Activated naive CD8-positive, alpha-beta T cell treated with anti-CD3 and anti-CD28 coated beads, Interleukin-2, amount 50 U/mL, for 16 hours (primary cell): Measurements from ENCODE around the gene ASF1B.
"Not testable (repeated sequence)": the region's sequence is repeated elsewhere in the genome, so short reads cannot be mapped to it uniquely, and the experiment has no call there.

Experiments used
- DNase-seq: peaks from one replicate; pipeline ENCODE4 v3.0.0-alpha.2; 2020; ENCODE audit warnings: low read depth, low spot score

The ASF1B gene

DNA sequence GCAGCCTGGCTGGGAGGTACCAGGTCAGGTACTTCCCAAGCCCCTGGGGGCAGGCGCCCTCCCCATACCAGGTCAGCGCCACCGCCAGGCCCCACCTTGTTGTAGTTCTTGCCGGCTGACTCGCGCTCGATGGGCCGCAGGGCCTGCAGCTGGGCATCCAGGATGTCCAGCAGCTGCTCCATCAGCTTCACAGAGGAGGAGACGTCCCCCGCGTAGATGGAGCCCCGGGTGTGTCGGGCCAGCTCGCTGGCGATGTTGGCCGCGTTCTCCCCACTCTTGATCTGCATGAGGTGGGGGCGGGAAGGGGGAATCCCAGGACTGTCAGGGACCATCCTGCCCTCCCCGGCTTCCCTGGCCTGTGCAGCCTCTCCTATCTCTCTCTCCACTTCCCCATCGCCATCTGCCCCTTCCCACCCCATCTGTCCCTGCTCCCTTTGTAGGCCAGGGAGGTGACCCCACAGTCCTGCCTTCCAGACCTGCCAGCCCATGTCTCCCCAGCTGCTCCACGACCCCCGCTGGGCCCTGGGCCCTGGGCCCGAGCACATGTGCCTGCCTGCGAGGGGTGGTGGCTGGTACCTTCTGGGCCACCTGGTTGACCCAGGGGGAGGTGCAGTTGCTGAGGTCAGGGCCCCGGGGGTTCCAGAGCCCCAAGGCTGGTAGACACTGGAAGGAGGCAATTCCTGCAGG lies 23.8 kb upstream of the ASF1B start:
- no peak for DNase-seq

- no peak for DNase-seq
These were observed 22.7 kb upstream of the ASF1B start for GRCh38 chr19:14159059-14159458.

DNA sequence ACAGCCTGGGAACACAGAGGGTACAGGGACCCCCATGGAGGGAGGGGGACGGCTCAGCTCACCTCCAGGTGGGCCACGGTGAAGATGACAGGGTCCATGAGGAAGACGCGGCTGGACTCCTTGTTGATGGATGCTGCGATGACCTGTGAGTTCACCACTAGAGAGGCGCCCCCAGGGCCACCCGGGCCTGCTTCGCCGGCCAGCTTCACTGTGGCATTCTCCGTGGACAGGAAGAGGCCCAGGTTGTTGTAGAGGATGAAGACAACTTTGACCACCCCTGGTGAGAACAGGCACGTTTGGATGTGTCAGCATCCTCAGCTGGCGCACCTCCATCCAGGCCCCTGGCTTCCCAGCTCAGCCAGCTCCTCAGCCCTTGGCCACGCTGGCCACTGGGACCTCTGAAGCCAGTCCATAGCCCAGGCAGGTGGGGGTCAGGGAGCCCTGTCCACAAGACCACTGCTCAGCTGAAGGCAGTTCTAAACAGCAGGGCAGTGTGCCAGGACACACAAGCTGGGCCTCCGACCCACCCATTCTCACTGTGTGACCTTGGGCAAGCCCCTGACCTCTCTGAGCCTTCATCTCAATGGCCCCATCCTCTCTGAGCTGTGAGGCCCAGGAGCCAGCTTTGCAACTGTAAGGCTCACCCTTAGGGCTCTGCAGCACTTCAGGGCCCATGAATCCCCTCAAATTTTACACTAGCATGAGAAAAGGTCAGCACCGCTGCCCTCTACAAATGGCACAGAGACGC lies 22.1 kb upstream of the ASF1B start:
- DNase-seq, result no peak

- DNase-seq, result no peak
These were observed 20.8 kb upstream of the ASF1B start for GRCh38 chr19:14156971-14157717.

DNA sequence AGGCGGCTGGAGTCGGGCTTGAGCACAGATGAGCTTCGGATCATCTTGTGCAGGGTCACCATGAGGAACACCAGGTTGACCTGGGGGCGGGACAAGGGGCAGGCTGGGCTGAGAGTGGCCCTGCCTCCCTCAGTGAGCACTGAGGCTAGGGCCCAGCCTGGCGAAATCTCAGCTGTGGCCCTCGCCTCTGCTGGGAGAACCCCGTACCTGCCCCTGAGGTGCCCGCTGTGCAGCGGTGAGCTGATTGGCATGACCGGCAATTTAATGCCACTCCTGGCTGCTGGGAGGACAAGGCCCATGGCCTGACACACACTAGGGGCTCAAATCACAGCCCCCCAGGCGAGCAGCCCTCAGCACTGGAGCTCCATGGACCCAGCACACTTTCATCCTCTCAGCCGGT lies 19.7 kb upstream of the ASF1B start:
- DNase-seq, result no peak

DNA sequence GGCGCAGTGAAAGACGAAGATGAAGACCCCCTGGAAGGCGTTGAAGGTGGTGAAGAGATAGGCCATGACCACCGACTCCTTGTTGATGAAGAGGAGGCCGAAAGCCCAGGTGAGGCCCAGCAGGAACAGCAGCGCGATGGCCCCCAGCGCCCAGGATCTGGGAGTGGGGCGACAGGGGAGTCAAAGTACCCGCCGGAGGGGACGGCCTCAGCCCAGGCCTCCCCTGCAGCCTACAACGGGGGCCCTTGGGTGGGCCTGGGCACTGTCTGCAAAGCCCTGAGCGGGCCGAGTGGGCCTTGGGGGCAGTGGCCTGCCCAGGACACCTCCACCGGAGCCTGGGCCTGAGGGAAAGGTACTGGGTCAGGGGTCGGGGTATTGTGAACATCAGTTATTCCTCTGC lies 19.0 kb upstream of the ASF1B start:
- DNase-seq, result no peak

- no peak for DNase-seq
These were observed 16.3 kb upstream of the ASF1B start for GRCh38 chr19:14152713-14153112.

DNA sequence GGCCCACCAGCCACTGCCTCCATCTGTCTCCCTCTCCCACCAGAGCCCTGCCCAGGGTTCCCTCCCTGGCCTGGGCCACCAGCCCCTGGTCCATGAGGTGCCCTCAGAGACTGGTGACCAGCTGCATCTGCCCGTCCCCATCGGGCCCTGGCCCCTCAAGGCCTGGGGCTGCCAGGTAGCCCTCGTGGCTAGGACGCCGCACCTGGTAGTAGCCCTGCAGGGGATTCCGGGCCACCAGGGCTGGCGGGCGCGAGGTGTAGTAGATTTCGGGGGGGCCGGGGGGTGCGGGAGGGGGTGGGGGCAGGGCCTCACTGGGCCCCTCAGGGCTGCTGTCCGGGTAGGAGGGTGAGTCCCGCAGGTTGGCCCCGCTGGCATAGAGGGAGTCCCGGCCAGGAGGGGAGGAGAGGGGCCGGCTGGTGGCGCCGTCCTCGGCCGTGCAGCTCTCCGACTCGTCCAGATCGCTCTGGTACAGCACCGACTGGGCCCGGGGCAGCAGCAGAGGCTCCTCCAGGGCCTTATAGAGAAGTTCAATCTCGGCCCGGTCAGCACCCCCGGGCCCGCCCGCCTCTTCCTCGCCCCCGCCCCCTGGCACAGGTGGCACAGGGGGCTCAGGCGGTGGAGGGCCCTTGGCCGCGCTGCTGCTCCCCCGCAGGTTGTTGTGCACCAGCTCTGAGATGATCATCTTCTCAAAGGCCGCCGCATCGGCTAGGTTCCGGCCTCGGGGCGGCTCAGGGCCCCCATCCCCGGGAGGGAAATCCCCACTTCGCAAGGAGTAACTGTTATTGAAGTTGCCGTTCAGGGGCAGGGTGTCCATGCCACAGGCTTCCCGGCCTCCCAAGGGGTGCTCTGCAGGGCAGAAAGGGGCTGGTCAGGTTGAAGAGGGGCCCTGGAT lies 14.6 kb upstream of the ASF1B start:
- DNase-seq, result no peak

GRCh38 chr19:14150041-14150769 lies 13.8 kb upstream of the ASF1B start:
- no peak for DNase-seq

GRCh38 chr19:14149509-14149994 lies 13.2 kb upstream of the ASF1B start:
- DNase-seq, result no peak

GRCh38 chr19:14148751-14149410 lies 12.5 kb upstream of the ASF1B start:
- no peak for DNase-seq

- DNase-seq, result no peak
These were observed 11.6 kb upstream of the ASF1B start for GRCh38 chr19:14147797-14148605.

DNA sequence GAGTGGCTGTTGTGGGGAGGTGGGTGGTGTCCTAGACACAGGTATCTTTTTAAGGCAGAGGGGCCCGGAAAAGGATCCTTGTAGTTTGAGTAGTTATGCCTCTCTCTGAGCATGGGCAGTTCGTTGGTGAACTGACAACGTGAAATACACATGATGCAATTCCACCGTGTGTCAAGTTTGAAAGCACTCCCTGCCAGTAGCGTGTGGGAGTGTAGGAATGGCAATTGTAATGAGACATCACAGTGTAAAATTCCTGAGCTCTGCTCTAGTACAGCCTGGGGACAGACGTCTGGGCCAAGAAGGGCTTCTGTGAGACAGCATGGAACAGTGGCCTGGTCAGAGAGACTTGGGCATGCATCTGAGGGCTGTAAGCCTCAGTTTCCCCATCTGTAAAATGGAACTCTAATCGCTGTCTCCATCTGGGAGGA lies 10.4 kb upstream of the ASF1B start:
- DNase-seq, result no peak

DNA sequence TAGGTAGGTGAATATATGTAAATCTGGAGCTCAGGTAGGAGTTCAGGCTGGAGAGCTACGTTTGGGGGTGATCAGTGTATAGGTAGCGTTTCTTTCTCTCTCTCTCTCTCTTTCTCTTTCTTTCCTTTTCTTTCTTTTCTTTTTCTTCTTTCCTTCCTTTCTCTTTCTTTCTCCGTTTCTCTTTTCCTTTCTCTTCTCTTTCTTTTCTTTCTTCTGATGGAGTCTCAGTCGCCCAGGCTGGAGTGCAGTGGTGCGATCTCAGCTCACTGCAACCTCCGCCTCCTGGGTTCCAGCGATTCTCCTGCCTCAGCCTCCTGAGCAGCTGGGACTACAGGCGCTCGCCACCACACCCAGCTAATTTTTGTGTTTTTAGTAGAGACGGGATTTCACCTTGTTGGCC lies 9.8 kb upstream of the ASF1B start:
- DNase-seq, result not testable (repeated sequence)

DNA sequence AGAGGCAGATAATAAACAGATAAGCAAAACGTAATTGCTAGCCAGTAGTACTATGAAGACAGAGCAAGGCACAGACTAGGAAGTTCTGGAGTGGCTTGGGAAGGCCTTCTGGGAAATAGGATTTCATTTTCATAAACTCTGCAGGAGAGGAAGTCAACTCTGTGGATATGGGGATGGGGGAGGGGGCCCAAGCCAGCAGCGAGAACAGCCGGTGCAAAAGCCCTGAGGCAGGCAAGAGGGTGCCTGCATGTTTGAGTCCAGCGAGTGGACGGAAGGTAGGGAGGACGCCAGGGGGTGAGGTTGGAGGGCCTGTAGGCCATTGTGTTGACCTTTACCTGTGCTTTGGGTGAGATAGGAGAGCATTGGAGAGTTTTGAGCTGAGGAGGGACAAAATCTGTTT lies 9.0 kb upstream of the ASF1B start:
- DNase-seq, result no peak

DNA sequence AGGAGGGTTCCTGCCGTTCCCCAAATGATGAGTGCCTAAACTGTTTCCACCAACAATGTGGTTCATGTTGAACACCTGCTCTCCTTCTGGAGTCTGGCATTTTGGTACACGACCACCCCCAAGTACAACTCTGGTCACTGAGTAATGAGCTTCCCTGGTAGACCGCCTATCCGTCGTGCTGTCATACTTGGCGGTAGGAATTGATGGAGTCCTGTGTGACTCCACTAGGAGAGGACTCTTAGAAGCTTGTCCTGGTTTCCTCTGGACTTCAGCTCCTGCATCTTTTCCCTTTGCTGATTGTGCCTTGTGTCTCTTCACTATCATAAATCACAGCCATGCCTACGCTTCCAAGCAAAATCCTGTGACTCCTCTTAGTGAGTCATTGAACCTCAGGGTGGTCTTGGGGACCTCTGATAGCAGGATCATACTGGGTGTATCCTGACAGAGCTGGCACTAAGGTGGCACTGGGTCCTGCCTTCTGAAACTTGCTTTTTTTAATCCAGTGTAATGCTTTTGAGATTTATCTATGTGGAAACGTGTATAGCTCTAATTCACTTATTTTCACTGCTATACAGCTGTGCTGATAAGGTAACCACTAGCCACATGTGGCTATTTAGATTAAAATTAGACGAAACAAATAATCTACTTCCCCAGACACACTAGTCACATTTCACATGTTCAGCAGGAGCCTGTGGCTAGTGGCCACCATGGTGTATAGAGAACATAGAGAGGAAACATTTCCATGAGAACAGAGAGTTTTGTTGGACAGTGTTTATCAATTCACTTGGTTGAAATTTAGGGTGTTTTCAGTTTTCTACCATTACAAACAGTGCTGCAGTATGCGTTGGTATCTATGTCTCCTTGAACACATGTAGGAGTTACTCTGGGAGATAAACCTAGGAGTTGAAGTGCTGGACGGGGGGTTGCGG lies 6.1 kb upstream of the ASF1B start:
- DNase-seq, result no peak

- DNase-seq, result no peak
These were observed 4.7 kb upstream of the ASF1B start for GRCh38 chr19:14141041-14141440.

DNA sequence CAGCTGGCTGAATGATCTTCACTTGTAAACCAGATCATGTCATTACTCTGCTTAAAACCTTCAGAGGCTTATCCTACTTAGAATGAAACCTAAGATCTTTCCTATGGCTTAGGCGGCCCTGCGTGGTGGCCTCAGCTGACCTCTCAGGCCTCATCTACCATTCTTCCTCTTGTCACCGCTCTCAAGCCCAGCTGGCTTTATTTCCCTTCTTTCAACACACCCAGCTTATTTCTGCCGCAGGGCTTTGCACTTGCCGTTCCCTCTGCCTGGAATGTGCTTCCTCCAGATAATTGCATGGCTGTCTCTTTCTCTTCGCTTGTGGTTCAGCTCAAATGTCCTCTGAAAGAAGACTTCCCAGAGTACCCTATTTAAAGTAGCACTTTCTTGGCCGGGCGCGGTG lies 3.6 kb upstream of the ASF1B start:
- DNase-seq, result no peak
